Activated CD8-positive, alpha-beta memory T cell treated with anti-CD3 and anti-CD28 coated beads, Interleukin-2, amount 50 U/mL, for 24 hours (primary cell): ENCODE data around the gene CA5A.
"Not testable (repeated sequence)": the region's sequence is repeated elsewhere in the genome, so short reads cannot be mapped to it uniquely, and the experiment has no call there.

ENCODE experiments used
- DNase-seq: peaks from one replicate; pipeline ENCODE4 v3.0.0-alpha.2; 2020; ENCODE audit errors: extremely low read depth

Gene CA5A

GRCh38 chr16:87936375-87937230 is at the start of gene CA5A:
Gene CA5A (minus strand): TSS chr16:87936529. CDS start chr16:87936450, 79 bp downstream.
- no peak for DNase-seq

GRCh38 chr16:87985493-87985892 is 49.2 kb upstream of the CA5A start:
- not testable (repeated sequence) for DNase-seq

GRCh38 chr16:87984632-87985267 is 48.4 kb upstream of the CA5A start:
- no peak for DNase-seq

GRCh38 chr16:87984180-87984579 is 47.9 kb upstream of the CA5A start:
- DNase-seq: not testable (repeated sequence)

- not testable (repeated sequence) for DNase-seq
These were observed 47.4 kb upstream of the CA5A start for GRCh38 chr16:87983737-87984097.

GRCh38 chr16:87983072-87983736 is 46.9 kb upstream of the CA5A start:
- not testable (repeated sequence) for DNase-seq

- DNase-seq: no peak
These were observed 46.3 kb upstream of the CA5A start for GRCh38 chr16:87982581-87983041.

GRCh38 chr16:87981376-87981775 is 45.0 kb upstream of the CA5A start:
- not testable (repeated sequence) for DNase-seq

GRCh38 chr16:87979911-87980630 is 43.7 kb upstream of the CA5A start:
- DNase-seq: not testable (repeated sequence)

GRCh38 chr16:87979352-87979751 is 43.0 kb upstream of the CA5A start:
- DNase-seq: no peak

GRCh38 chr16:87978127-87978526 is 41.8 kb upstream of the CA5A start:
- no peak for DNase-seq

GRCh38 chr16:87976665-87977064 is 40.3 kb upstream of the CA5A start:
- DNase-seq: no peak

GRCh38 chr16:87974178-87974577 is 37.8 kb upstream of the CA5A start:
- DNase-seq: no peak

GRCh38 chr16:87973717-87974116 is 37.4 kb upstream of the CA5A start:
- no peak for DNase-seq

GRCh38 chr16:87971933-87972332 is 35.6 kb upstream of the CA5A start:
- no peak for DNase-seq

GRCh38 chr16:87970186-87970585 is 33.9 kb upstream of the CA5A start:
- no peak for DNase-seq

- no peak for DNase-seq
These were observed 32.2 kb upstream of the CA5A start for GRCh38 chr16:87968541-87968940.

GRCh38 chr16:87966685-87967185 is 30.4 kb upstream of the CA5A start:
- DNase-seq: no peak

GRCh38 chr16:87966064-87966645 is 29.8 kb upstream of the CA5A start:
- DNase-seq: no peak

GRCh38 chr16:87965417-87965816 is 29.1 kb upstream of the CA5A start:
- DNase-seq: no peak

- no peak for DNase-seq
These were observed 27.8 kb upstream of the CA5A start for GRCh38 chr16:87964049-87964659.
